Activated naive CD4-positive, alpha-beta T cell treated with anti-CD3 and anti-CD28 coated beads, Interleukin-2, amount 50 U/mL, for 72 hours (primary cell): ENCODE results near the gene TRAF3IP3. TPM values are rescaled to one million over a fixed set of nuclear protein-coding genes. Genes with fewer than 3 reads are reported as not detected.

ENCODE experiments used
- ATAC-seq, 2 donors: fragments of 150-1000 bp; cut with Tn5 transposase; 2 replicates each; pipeline ENCODE4 v1.10.0; 2021; ENCODE audit warnings: mild to moderate bottlenecking in 2 of 2, moderate library complexity in 2 of 2
- DNase-seq, 2 donors: peaks; one replicate each; pipeline ENCODE4 v3.0.0; 2021 to 2022; ENCODE audit warnings: low spot score in 2 of 2
- H3K27ac Mint-ChIP-seq, 2 donors: one replicate each; pipeline ENCODE4 v1.8.0; 2022; ENCODE audit warnings: mild to moderate bottlenecking in 2 of 2, mixed read lengths in 2 of 2
- H3K36me3 Mint-ChIP-seq, 2 donors: one replicate each; pipeline ENCODE4 v1.8.0; 2022; ENCODE audit warnings: mixed read lengths in 2 of 2
- H3K9me3 Mint-ChIP-seq, 2 donors: one replicate each; pipeline ENCODE4 v1.8.0; 2022; ENCODE audit warnings: mixed read lengths in 2 of 2
- total RNA-seq, 2 donors: library from RNA; stranded (reverse); gene quantifications; one replicate each; pipeline ENCODE4 v1.2.3, GENCODE V29; 2022

Gene TRAF3IP3
- total RNA-seq, 2 donors from 2014 or later, result 108 to 158 TPM

GRCh38 chr1:209749670-209750323 lies 6.1 kb upstream of the TRAF3IP3 start:
- no peak for ATAC-seq
- H3K27ac Mint-ChIP-seq, result peak overlapping the region; percentile 98 to 99
- no peaks in the 10 kb centered on the region for H3K9me3 Mint-ChIP-seq
- DNase-seq, result no peak
- no peaks in the 10 kb centered on the region for H3K36me3 Mint-ChIP-seq

- peak; percentile 58 to 70 for ATAC-seq
- peak overlapping the region; percentile 98 to 99 for H3K27ac Mint-ChIP-seq
- peaks cover 17 to 18% of the 10 kb centered on the region in 2 donors for H3K36me3 Mint-ChIP-seq
- no peaks in the 10 kb centered on the region for H3K9me3 Mint-ChIP-seq
- DNase-seq, result peak in 1 of 2 donors; percentile 59
Observed at GRCh38 chr1:209751627-209752231, 4.1 kb upstream of the TRAF3IP3 start.

- Mint-ChIP-seq H3K27ac (no peak overlapping the region), H3K36me3 (peaks cover 23 to 29% of the 10 kb centered on the region in 2 donors), H3K9me3 (no peaks in the 10 kb centered on the region)
- no peak for ATAC-seq
- no peak for DNase-seq
Observed at GRCh38 chr1:209752890-209753289, 3.0 kb upstream of the TRAF3IP3 start.

GRCh38 chr1:209755256-209755655 lies 597 bp upstream of the TRAF3IP3 start:
- no peak for ATAC-seq
- H3K9me3 Mint-ChIP-seq, result no peaks in the 10 kb centered on the region
- DNase-seq, result no peak
- peaks cover 46 to 52% of the 10 kb centered on the region in 2 donors for H3K36me3 Mint-ChIP-seq
- peak overlapping the region; percentile 93 to 96 for H3K27ac Mint-ChIP-seq

DNA sequence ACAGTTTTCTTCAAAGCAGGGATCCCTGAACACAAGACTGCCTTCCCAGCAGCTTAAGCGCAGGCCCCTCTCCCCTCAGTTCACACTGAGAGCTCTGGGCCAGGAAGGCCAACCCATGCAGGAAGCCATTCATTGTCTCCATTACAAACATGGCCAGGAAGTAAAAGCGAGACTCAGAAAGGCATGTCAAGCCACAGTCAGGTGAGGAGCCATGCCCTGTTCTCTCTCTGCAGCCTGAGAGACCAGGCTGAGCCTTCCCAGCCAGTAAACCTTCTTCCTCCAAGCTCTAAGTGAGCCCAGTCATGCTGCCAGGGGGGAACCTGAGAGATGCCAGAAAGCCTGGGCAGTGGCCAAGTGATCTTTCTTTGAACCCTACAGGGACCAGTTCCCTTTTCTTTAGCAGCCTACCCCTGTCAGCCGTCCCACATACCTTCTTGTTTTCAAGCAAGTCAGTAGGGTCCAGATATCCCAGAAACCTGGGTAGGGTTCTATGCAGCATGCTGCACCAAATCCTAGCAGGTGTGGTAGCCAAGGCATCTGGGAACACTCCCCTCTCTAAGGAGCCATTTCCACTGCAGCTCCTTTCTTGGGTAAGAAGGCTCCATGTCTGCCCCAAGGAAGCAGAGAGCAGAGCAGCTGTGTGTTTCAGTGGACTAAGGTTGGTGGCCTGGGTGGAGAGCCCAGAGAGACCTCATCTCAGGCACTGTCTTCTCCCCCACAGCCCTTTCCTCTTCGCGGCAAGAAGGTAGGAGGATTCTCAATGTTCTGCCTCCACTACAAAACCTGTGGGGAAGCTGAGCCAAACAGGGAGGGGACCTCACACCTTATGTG lies 977 bp downstream of the TRAF3IP3 start:
- peak; percentile 32 to 45 for ATAC-seq
- DNase-seq, result peak; percentile 48 to 71
- Mint-ChIP-seq H3K36me3 (peaks cover 58 to 68% of the 10 kb centered on the region in 2 donors), H3K9me3 (no peaks in the 10 kb centered on the region), H3K27ac (peak overlapping the region; percentile 93 to 96)

DNA sequence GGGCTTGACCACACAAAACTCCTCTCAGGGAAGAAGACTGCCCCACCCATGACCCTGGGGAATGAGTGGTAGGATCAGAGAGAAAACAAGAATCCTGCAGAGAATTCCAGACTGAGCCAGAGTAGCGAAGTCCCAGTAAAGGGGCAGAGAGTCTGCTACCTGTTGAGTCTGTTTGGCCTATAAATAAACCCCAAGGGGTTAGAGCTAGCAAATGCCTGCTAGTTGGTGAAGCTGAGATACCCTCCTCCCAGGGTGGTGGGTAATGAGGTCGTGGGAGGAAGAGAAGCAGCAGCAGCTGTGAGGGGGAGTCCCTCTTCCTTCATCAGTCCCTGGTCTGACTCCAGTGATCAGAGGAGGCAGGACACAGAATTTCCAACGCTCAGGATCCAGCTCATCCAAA lies 2.5 kb downstream of the TRAF3IP3 start:
- no peaks in the 10 kb centered on the region for H3K9me3 Mint-ChIP-seq
- DNase-seq (no peak), ATAC-seq (peak in 1 of 2 donors; percentile 31)
- peaks cover 72 to 84% of the 10 kb centered on the region in 2 donors for H3K36me3 Mint-ChIP-seq
- H3K27ac Mint-ChIP-seq, result peak overlapping the region; percentile 93 to 96

DNA sequence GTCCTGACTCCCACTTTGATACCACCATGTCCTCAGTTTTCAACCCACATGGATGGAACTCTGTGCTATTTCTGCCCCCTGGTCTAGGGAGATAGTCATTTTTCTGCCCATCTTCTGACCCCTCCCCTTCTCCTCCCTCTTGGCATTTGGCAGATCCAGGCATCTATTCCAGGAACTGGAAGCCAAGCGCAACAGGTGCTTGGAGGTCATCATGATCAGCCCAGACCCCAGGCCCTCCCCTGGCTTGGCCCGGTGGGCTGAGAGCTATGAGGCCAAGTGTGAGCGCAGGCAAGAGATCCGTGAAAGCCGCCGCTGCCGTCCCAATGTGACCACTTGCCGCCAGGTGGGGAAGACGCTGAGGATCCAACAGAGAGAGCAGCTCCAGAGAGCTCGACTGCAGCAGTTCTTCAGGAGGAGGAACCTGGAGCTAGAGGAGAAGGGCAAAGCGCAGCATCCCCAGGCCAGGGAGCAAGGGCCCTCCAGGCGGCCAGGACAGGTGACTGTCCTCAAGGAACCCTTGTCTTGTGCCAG lies 4.0 kb downstream of the TRAF3IP3 start:
- no peak for ATAC-seq
- no peak for DNase-seq
- H3K36me3 Mint-ChIP-seq, result peaks cover 84 to 94% of the 10 kb centered on the region in 2 donors
- H3K9me3 Mint-ChIP-seq, result peaks cover 0 to 3% of the 10 kb centered on the region in 2 donors
- H3K27ac Mint-ChIP-seq, result peak overlapping the region; percentile 5 to 63

- Mint-ChIP-seq H3K36me3 (peaks cover 78 to 89% of the 10 kb centered on the region in 2 donors), H3K27ac (peak overlapping the region; percentile 27 to 77), H3K9me3 (peaks cover 0 to 3% of the 10 kb centered on the region in 2 donors)
- DNase-seq (no peak), ATAC-seq (no peak)
Observed at GRCh38 chr1:209761011-209761635, 5.3 kb downstream of the TRAF3IP3 start.

GRCh38 chr1:209766051-209766450 lies 10.2 kb downstream of the TRAF3IP3 start:
- no peak for DNase-seq
- peak in 1 of 2 donors; percentile 2 for ATAC-seq
- Mint-ChIP-seq H3K27ac (peak overlapping the region in 1 of 2 donors; percentile 73), H3K9me3 (peaks cover 0 to 3% of the 10 kb centered on the region in 2 donors), H3K36me3 (peaks cover 56 to 59% of the 10 kb centered on the region in 2 donors)

DNA sequence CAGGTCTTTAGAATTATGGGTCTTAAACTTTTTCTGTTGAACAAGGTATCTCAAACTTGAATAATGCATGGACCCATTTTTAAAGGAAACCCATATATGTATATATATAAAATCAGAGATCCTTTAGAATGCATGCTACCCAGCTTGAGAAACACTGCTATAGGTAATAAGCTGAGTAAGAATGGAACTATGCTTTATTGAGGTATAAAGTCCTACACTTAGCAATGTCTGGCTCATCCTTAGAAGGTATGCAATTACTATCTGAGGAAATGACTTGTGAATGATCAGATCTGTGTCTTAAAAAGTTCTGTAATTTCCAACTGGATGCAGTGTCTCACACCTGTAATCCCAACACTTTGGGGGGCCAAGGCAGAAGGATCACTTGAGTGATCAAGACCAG lies 11.2 kb downstream of the TRAF3IP3 start:
- ATAC-seq (peak; percentile 13 to 56), DNase-seq (no peak)
- H3K36me3 Mint-ChIP-seq, result peaks cover 45 to 50% of the 10 kb centered on the region in 2 donors
- H3K27ac Mint-ChIP-seq, result peak overlapping the region in 1 of 2 donors; percentile 98
- peaks cover 0 to 3% of the 10 kb centered on the region in 2 donors for H3K9me3 Mint-ChIP-seq

DNA sequence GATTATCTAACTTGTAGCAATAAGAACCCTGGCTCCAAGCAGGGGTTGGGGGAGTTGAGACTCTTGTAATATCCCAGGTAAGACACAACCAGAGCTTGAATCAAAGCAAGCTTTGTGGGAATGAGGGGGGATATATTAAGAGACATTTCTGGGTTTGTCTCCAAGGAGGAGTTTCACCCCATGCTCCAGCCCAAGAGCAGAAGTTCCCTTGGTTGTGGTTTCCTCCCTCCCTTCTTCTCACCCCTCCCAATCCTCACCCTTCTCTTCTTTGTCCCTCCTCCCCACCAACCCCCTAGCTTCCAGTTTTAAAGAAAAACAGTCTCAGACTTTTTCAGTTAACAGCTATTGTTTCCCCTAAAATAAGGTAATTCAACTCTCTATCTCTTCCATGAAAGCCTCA lies 11.9 kb downstream of the TRAF3IP3 start:
- ATAC-seq (no peak), DNase-seq (no peak)
- Mint-ChIP-seq H3K9me3 (peaks cover 0 to 3% of the 10 kb centered on the region in 2 donors), H3K27ac (peak overlapping the region in 1 of 2 donors; percentile 98), H3K36me3 (peaks cover 39 to 44% of the 10 kb centered on the region in 2 donors)

- peak; percentile 81 to 93 for DNase-seq
- peaks cover 33 to 43% of the 10 kb centered on the region in 2 donors for H3K36me3 Mint-ChIP-seq
Observed at GRCh38 chr1:209768354-209768774, 12.5 kb downstream of the TRAF3IP3 start.

DNA sequence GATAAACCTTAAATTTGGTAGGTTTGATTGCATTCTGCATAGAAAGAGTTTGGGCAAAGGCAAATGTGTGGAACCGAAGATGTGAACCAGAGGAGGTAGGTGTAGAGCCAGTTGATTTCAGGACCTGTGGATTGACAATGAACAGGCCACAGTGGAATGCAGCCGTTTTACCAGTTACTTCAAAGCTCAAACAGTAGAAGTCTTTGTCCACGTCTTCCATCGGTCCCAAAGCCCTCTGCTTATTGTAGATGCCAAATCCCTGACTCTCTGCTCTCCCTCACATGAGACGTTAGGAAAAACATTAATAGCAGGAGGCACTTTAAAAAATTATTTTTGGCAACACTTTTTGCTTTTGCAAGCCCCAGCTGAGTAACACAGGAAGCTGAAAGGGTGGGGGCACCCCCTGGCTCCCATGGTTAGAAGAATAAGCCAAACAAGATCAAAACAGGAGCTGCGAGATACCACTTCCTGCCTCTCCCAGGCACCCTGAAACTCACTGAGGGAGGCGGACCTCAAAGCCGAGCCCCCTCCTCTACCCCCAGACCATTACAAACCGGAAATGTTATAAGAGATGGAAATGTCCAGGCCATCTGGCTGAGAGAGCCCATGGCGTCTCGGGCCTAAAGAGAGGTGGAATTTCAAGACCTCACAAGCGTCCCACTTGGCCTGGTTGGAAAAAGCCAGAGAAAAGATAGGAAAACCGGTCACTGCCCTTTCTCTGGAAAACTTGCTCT lies 13.5 kb downstream of the TRAF3IP3 start:
- DNase-seq (peak; percentile 66 to 88), ATAC-seq (peak; percentile 59 to 71)
- Mint-ChIP-seq H3K36me3 (peaks cover 23 to 44% of the 10 kb centered on the region in 2 donors), H3K9me3 (no peaks in the 10 kb centered on the region), H3K27ac (peak overlapping the region in 1 of 2 donors; percentile 98)

More at GRCh38 chr1:209768354-209768774, 12.5 kb downstream of the TRAF3IP3 start:
- Mint-ChIP-seq H3K9me3 (peaks cover 0 to 3% of the 10 kb centered on the region in 2 donors), H3K27ac (peak overlapping the region in 1 of 2 donors; percentile 98)
- peak; percentile 84 to 89 for ATAC-seq

DNA sequence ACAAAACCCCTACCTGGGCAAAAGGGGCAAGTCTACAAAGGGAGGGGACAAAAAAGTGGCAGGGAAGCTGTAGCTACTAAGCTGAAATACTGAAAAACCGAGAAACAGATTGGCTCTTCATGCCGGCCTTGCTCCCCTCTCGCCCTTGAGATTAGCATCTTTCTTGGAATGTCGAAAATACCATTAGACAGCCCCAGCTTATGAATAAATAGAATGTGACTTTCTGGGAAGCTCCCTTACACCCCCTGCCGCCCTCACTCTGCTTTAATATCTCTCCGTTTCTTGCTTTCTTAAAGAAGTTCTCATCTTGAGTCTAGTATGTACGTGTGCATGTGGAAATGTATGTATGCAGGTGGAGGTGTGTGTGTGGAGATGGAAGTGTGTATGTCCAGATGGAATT lies 14.1 kb downstream of the TRAF3IP3 start:
- H3K27ac Mint-ChIP-seq, result peak overlapping the region in 1 of 2 donors; percentile 98
- ATAC-seq (no peak), DNase-seq (no peak)
- H3K9me3 Mint-ChIP-seq, result no peaks in the 10 kb centered on the region
- peaks cover 21 to 47% of the 10 kb centered on the region in 2 donors for H3K36me3 Mint-ChIP-seq

DNA sequence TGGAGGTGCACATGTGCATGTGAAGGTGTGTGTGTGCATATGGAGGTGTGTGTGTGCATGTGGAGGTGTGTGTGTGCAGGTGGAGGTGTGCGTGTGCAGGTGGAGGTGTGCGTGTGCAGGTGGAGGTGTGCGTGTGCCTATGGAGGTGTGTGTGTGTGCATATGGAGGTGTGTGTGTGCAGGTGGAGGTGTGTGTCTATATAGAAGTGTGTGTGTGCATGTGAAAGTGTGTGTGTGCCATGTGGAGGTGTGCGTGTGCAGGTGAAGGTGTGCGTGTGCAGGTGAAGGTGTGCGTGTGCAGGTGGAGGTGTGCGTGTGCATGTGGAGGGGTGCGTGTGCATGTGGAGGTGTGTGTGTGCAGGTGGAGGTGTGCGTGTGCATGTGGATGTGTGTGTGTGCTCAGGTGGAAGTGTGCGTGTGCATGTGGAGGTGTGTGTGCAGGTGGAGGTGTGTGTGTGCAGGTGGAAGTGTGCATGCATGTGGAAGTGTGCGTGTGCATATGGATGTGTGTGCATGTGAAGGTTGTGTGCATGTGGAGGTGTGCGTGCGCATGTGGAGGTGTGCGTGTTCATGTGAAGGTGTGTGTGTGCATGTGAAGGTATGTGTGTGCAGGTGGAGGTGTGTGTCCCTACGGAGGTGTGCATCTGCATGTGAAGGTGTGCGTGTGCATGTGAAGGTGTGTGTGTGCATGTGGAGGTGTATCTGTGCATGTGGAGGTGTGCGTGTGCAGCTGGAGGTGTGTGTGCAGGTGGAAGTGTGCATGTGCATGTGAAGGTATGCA lies 15.0 kb downstream of the TRAF3IP3 start:
- no peak for ATAC-seq
- Mint-ChIP-seq H3K9me3 (no peaks in the 10 kb centered on the region), H3K36me3 (peaks cover 18 to 49% of the 10 kb centered on the region in 2 donors)

More for the DNA sequence above, 15.0 kb downstream of the TRAF3IP3 start:
- no peak overlapping the region for H3K27ac Mint-ChIP-seq
- no peak for DNase-seq
